ENCODE results near the gene ZNF407. TPM values are rescaled to one million over a fixed set of nuclear protein-coding genes. Genes with fewer than 3 reads are reported as not detected.

The ZNF407 gene
- total RNA-seq, 1 experiment from 2014 or later, result 7.6 TPM

DNA sequence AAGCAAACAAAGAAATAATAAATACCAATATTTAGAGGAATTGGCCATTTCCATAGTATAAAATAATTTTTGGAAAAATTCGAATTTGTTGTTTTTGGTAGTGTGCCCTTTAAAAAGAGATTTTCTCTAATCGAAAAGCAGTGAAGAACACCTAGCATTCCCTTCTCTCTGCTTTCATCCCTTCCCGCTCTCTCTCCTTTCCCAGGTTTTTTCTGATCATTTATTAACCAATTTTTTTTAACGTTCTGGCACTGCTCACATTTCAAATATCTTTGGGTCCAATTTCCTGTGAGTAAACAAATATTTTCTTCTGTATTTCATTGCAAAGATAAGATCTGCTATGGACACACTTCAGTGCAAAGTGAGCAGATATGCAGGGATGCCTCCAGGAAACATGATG, 101.2 kb downstream of the ZNF407 start:
- no TSS peak for BruUV-seq (replicated peaks)
- H3K9ac ChIP-seq (ENCODE audit: low read length), result no peak overlapping the region
- no peak for DNase-seq (ENCODE audit: low read depth, low spot score)
- ChIA-PET POLR2A (no interaction called here), CTCF (no interaction called here), RAD21 (ENCODE audit: low non-redundant PET in 1 of 2, low total read pairs in 2 of 2, uncharacterized antibody in 2 of 2, unreplicated experiment in 2 of 2) (no interaction called here)
- H4K20me1 ChIP-seq (ENCODE audit: insufficient read depth), result no peaks in the 10 kb centered on the region
- H3K27ac ChIP-seq (ENCODE audit: low read depth, low read length), result no peak overlapping the region
- no peak overlapping the region for H3K4me2 ChIP-seq (ENCODE audit: low read length)
- H3K9me2 ChIP-seq (ENCODE audit: insufficient read depth), result no peaks in the 10 kb centered on the region
- ATAC-seq, result no peak
- H3K4me3 ChIP-seq (replicated peaks in 1 of 2; ENCODE audit: low read depth in 1 of 2, low read length in 2 of 2), result no peak overlapping the region
- intact Hi-C loops (cut with micrococcal nuclease), result no loop called here
- H3K4me1 ChIP-seq (ENCODE audit: control insufficient read depth in 1 of 2, insufficient read depth in 2 of 2, low read length in 2 of 2), result 0 out of 4 replicates have a peak, but pooled peaks cover 0 to 2% of the 10 kb centered on the region in 2 experiments
- H2AFZ ChIP-seq (ENCODE audit: low read depth, low read length, poor library complexity, severe bottlenecking), result no peak overlapping the region
- H3K9me3 ChIP-seq (ENCODE audit: control insufficient read depth in 1 of 2, insufficient read depth in 1 of 2, low read depth in 1 of 2, low read length in 2 of 2), result no peaks in the 10 kb centered on the region
- no peak for TF ChIP-seq CEBPB (IDR thresholded peaks at IDR 0.05; ENCODE audit: low read depth)
- no peak for TF ChIP-seq RAD21 (IDR thresholded peaks at IDR 0.05; ENCODE audit: low read depth)
- no peak for TF ChIP-seq POLR2A (IDR thresholded peaks at IDR 0.05; ENCODE audit: borderline replicate concordance, extremely low read depth, insufficient read depth, insufficient read length)
- no peak for TF ChIP-seq TCF7L2 (IDR thresholded peaks at IDR 0.05; ENCODE audit: borderline replicate concordance, extremely low read depth, insufficient read depth, insufficient read length)
- TF ChIP-seq, protein P1, sequence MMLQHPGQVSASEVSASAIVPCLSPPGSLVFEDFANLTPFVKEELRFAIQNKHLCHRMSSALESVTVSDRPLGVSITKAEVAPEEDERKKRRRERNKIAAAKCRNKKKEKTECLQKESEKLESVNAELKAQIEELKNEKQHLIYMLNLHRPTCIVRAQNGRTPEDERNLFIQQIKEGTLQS (IDR thresholded peaks at IDR 0.05), result no peak
- no peak for TF ChIP-seq ELF1 (IDR thresholded peaks at IDR 0.05; ENCODE audit: borderline replicate concordance, low read depth)
- no peak for TF ChIP-seq JUND (IDR thresholded peaks at IDR 0.05)
- no peak for TF ChIP-seq YY1 (IDR thresholded peaks at IDR 0.05; ENCODE audit: extremely low read depth, insufficient replicate concordance, low read depth, low read length)
- TF ChIP-seq, protein P2, sequence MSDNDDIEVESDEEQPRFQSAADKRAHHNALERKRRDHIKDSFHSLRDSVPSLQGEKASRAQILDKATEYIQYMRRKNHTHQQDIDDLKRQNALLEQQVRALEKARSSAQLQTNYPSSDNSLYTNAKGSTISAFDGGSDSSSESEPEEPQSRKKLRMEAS (IDR thresholded peaks at IDR 0.05), result no peak
- TF ChIP-seq, protein P3, sequence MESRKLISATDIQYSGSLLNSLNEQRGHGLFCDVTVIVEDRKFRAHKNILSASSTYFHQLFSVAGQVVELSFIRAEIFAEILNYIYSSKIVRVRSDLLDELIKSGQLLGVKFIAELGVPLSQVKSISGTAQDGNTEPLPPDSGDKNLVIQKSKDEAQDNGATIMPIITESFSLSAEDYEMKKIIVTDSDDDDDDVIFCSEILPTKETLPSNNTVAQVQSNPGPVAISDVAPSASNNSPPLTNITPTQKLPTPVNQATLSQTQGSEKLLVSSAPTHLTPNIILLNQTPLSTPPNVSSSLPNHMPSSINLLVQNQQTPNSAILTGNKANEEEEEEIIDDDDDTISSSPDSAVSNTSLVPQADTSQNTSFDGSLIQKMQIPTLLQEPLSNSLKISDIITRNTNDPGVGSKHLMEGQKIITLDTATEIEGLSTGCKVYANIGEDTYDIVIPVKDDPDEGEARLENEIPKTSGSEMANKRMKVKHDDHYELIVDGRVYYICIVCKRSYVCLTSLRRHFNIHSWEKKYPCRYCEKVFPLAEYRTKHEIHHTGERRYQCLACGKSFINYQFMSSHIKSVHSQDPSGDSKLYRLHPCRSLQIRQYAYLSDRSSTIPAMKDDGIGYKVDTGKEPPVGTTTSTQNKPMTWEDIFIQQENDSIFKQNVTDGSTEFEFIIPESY (IDR thresholded peaks at IDR 0.05; ENCODE audit: extremely low read depth, insufficient replicate concordance, low read length), result no peak
- no peak for TF ChIP-seq SRF (IDR thresholded peaks at IDR 0.05; ENCODE audit: low read depth)
- TF ChIP-seq CBX3 (IDR thresholded peaks at IDR 0.05; ENCODE audit: low read depth), result no peak
- no peak for TF ChIP-seq SIN3A (IDR thresholded peaks at IDR 0.05; ENCODE audit: low read depth)
- TF ChIP-seq POLR2AphosphoS5 (IDR thresholded peaks at IDR 0.05; ENCODE audit: low read depth, low read length), result no peak
- TF ChIP-seq, protein P4, sequence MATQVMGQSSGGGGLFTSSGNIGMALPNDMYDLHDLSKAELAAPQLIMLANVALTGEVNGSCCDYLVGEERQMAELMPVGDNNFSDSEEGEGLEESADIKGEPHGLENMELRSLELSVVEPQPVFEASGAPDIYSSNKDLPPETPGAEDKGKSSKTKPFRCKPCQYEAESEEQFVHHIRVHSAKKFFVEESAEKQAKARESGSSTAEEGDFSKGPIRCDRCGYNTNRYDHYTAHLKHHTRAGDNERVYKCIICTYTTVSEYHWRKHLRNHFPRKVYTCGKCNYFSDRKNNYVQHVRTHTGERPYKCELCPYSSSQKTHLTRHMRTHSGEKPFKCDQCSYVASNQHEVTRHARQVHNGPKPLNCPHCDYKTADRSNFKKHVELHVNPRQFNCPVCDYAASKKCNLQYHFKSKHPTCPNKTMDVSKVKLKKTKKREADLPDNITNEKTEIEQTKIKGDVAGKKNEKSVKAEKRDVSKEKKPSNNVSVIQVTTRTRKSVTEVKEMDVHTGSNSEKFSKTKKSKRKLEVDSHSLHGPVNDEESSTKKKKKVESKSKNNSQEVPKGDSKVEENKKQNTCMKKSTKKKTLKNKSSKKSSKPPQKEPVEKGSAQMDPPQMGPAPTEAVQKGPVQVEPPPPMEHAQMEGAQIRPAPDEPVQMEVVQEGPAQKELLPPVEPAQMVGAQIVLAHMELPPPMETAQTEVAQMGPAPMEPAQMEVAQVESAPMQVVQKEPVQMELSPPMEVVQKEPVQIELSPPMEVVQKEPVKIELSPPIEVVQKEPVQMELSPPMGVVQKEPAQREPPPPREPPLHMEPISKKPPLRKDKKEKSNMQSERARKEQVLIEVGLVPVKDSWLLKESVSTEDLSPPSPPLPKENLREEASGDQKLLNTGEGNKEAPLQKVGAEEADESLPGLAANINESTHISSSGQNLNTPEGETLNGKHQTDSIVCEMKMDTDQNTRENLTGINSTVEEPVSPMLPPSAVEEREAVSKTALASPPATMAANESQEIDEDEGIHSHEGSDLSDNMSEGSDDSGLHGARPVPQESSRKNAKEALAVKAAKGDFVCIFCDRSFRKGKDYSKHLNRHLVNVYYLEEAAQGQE (IDR thresholded peaks at IDR 0.05; ENCODE audit: low read depth), result no peak
- no peak for TF ChIP-seq EZH2 (IDR thresholded peaks at IDR 0.05)
- no peak for TF ChIP-seq EGR1 (IDR thresholded peaks at IDR 0.05; ENCODE audit: low read depth)
- TF ChIP-seq EZH2phosphoT487 (IDR thresholded peaks at IDR 0.05; ENCODE audit: borderline replicate concordance), result no peak
- H3K79me2 ChIP-seq (ENCODE audit: insufficient read depth, low read length), result no peaks in the 10 kb centered on the region
- H3K27me3 ChIP-seq (ENCODE audit: insufficient read depth, low read length), result no peaks in the 10 kb centered on the region
- no peaks in the 10 kb centered on the region for H3K36me3 ChIP-seq (ENCODE audit: control insufficient read depth in 1 of 2, insufficient read depth in 2 of 2, low read length in 2 of 2)
